Left renal pelvis (tissue), 4 donors: ENCODE data around the gene RIMOC1. TPM values are rescaled to one million over a fixed set of nuclear protein-coding genes. Genes with fewer than 3 reads are reported as not detected.
"Not testable (repeated sequence)": the region's sequence is repeated elsewhere in the genome, so short reads cannot be mapped to it uniquely, and the experiment has no call there.

Source experiments
- DNase-seq, 4 donors: peaks; one replicate each; pipeline ENCODE4 v3.0.0-alpha.2; 2013; ENCODE audit warnings: low read depth in 4 of 4, low spot score in 3 of 4
- polyA plus RNA-seq, 4 donors: library from polyadenylated mRNA; unstranded; fragments of 120-200 nt; gene quantifications; one replicate each; pipeline ENCODE4 v1.2.1, GENCODE V29; 2013; ENCODE audit not compliant: insufficient read length in 4 of 4

RIMOC1 gene
- polyA plus RNA-seq, 4 donors, result 25.3 to 44.2 (median 31.8) TPM

- DNase-seq, result no peak
These were observed 18.9 kb upstream of the RIMOC1 start for GRCh38 chr5:41885286-41885685.

GRCh38 chr5:41891066-41891707, 13.0 kb upstream of the RIMOC1 start:
- DNase-seq, result no peak

- DNase-seq, result no peak
These were observed 12.1 kb upstream of the RIMOC1 start for GRCh38 chr5:41892031-41892430.

- no peak for DNase-seq
These were observed 10.9 kb upstream of the RIMOC1 start for GRCh38 chr5:41893074-41893851.

- DNase-seq, result no peak
These were observed 7.9 kb upstream of the RIMOC1 start for GRCh38 chr5:41896230-41896629.

GRCh38 chr5:41903382-41903891, 707 bp upstream of the RIMOC1 start:
- DNase-seq, result no peak

GRCh38 chr5:41906151-41906550, 2.0 kb downstream of the RIMOC1 start:
- DNase-seq, result no peak

- no peak for DNase-seq
These were observed 4.4 kb downstream of the RIMOC1 start for GRCh38 chr5:41908374-41909079.

GRCh38 chr5:41918105-41918504, 14.0 kb downstream of the RIMOC1 start:
- no peak for DNase-seq

- DNase-seq, result no peak
These were observed 17.0 kb downstream of the RIMOC1 start for GRCh38 chr5:41921166-41921565.

GRCh38 chr5:41921874-41922273, 17.7 kb downstream of the RIMOC1 start:
- no peak for DNase-seq

GRCh38 chr5:41924526-41924871, 20.4 kb downstream of the RIMOC1 start:
- no peak for DNase-seq

GRCh38 chr5:41924872-41925554, 20.9 kb downstream of the RIMOC1 start, which contains the start of gene FBXO4:
FBXO4 (plus strand) TSS chr5:41925281; CDS start chr5:41925310, 29 bp downstream.
- peak in 3 of 4 donors; percentile 65 to 78 (median 69) for DNase-seq

GRCh38 chr5:41925555-41925951, 21.4 kb downstream of the RIMOC1 start:
- DNase-seq, result peak in 3 of 4 donors; percentile 18 to 29 (median 26)

- DNase-seq, result no peak
These were observed 23.5 kb downstream of the RIMOC1 start for GRCh38 chr5:41927604-41928003.

- DNase-seq, result no peak
These were observed 24.9 kb downstream of the RIMOC1 start for GRCh38 chr5:41929035-41929434.

- no peak for DNase-seq
These were observed 28.6 kb downstream of the RIMOC1 start for GRCh38 chr5:41932770-41933169.

GRCh38 chr5:41935544-41935943, 31.4 kb downstream of the RIMOC1 start:
- no peak for DNase-seq

- no peak for DNase-seq
These were observed 36.5 kb downstream of the RIMOC1 start for GRCh38 chr5:41940641-41941040.

GRCh38 chr5:41945332-41945955, 41.3 kb downstream of the RIMOC1 start:
- not testable (repeated sequence) for DNase-seq
